H1 (cell line): ENCODE results near the gene CELF2. TPM values are rescaled to one million over a fixed set of nuclear protein-coding genes. Genes with fewer than 3 reads are reported as not detected.

Source experiments
- ASH2L ChIP-seq: fragments of 200-600, 300-600 bp; sonication (generic); IDR thresholded peaks from one replicate; pipeline ENCODE4 v1.7.1; 2017; ENCODE audit warnings: low read length
- BACH1 ChIP-seq: IDR thresholded peaks from 2 replicates; pipeline ENCODE4 v1.6.1; 2012; ENCODE audit warnings: low read length, improper control_type of control experiment
- CHD7 ChIP-seq: fragments of 300-600 bp; sonication (generic); IDR thresholded peaks from 2 replicates; pipeline ENCODE4 v1.7.1; 2012; ENCODE audit warnings: low read length, moderate library complexity, mild to moderate bottlenecking, inconsistent platforms; ENCODE audit not compliant: insufficient replicate concordance
- NRF1 ChIP-seq: IDR thresholded peaks from 2 replicates; pipeline ENCODE4 v1.6.1; 2011; ENCODE audit warnings: mild to moderate bottlenecking, low read depth, low read length, improper control_type of control experiment
- POLR2A ChIP-seq, 2 experiments: IDR thresholded peaks; 1 replicate in 1 of 2; 2 replicates in 1 of 2; pipeline ENCODE4 v1.6.1; 2011; ENCODE audit warnings: low read depth in 2 of 2, low read length in 2 of 2, mild to moderate bottlenecking in 2 of 2; ENCODE audit errors: control extremely low read depth in 1 of 2
- RAD21 ChIP-seq, 2 experiments: IDR thresholded peaks in 1 of 2; conservative IDR thresholded peaks in 1 of 2; 2 replicates each; pipeline ENCODE4 v1.6.1; 2011; ENCODE audit warnings: low read depth in 2 of 2, low read length in 2 of 2, improper control_type of control experiment in 1 of 2, inconsistent platforms in 1 of 2, mild to moderate bottlenecking in 1 of 2, moderate library complexity in 1 of 2
- RXRA ChIP-seq: IDR thresholded peaks from 2 replicates; pipeline ENCODE4 v1.6.1; 2011; ENCODE audit warnings: low read depth, mild to moderate bottlenecking, low read length, moderate library complexity; ENCODE audit not compliant: insufficient read depth
- TAF7 ChIP-seq: optimal IDR thresholded peaks from 2 replicates; pipeline ENCODE3; 2011; ENCODE audit warnings: low read depth, mild to moderate bottlenecking, inconsistent platforms, low read length, moderate library complexity, borderline replicate concordance
- TCF12 ChIP-seq: IDR thresholded peaks from 2 replicates; pipeline ENCODE4 v1.6.1; 2011; ENCODE audit warnings: low read depth, mild to moderate bottlenecking, low read length
- polyA plus RNA-seq, 7 experiments: library from polyadenylated mRNA; depleted of rRNA in 3 of 7; stranded (reverse) in 5 of 7; unstranded in 2 of 7; fragments of >200 nt in 5 of 7; fragments of 200-250 nt in 2 of 7; gene quantifications; 1 replicate in 5 of 7; 2 replicates in 1 of 7; 4 replicates in 1 of 7; pipeline versions ENCODE4 v1.2.1 to v1.2.3, GENCODE V29; 2011 to 2013; ENCODE audit warnings: missing spikeins in 2 of 7, mixed read lengths in 2 of 7
- total RNA-seq: library from RNA; stranded (reverse); fragmentation: NEBNext Ultra II Directional; extraction: Animal tissue kit (Norgen Biotek cat#: 25700); gene quantifications from 2 replicates; pipeline ENCODE4 v1.2.1, GENCODE V29; 2021

The CELF2 gene
- total and polyA plus RNA-seq, 2 of the 8 experiments (the other 6 are each of a cell fraction or from before 2014, with no cell fraction given), result 18.3 to 22.7 TPM

- TF ChIP-seq TCF12, result no peak
- TF ChIP-seq RAD21 (IDR thresholded peaks at IDR 0.05 in 1 of 2, conservative IDR thresholded peaks at IDR 0.05 in 1 of 2; ENCODE audit: low read depth in 2 of 2, low read length in 2 of 2), result peak; percentile 43 to 57
- no peak for TF ChIP-seq NRF1
- TF ChIP-seq TAF7, result no peak
- peak; percentile 74 for TF ChIP-seq ASH2L
- no peak for TF ChIP-seq CHD7
- no peak for TF ChIP-seq RXRA
- TF ChIP-seq POLR2A (IDR thresholded peaks at IDR 0.05; ENCODE audit: control extremely low read depth in 1 of 2, low read depth in 2 of 2, low read length in 2 of 2), result 0 out of 3 replicates have a peak, but pooled peaks of 1 of the 2 experiments have one; percentile 18
- TF ChIP-seq BACH1, result no peak
These were observed 148.2 kb downstream of the CELF2 start (continued) for GRCh38 chr10:11165591-11166543.
